ENCODE measurements around the gene LRRIQ3. TPM values are rescaled to one million over a fixed set of nuclear protein-coding genes. Genes with fewer than 3 reads are reported as not detected.

The LRRIQ3 gene
- total RNA-seq, 1 donor from 2014 or later = 0.21 TPM

GRCh38 chr1:74012583-74012982, 185.4 kb downstream of the LRRIQ3 start:
- Mint-ChIP-seq H3K36me3 (ENCODE audit: low read depth, unreplicated experiment) (no peaks in the 10 kb centered on the region), H3K4me3 (ENCODE audit: unreplicated experiment) (no peak overlapping the region), H3K9me3 (ENCODE audit: unreplicated experiment) (no peaks in the 10 kb centered on the region), H3K27me3 (ENCODE audit: unreplicated experiment) (peaks cover 2% of the 10 kb centered on the region), H3K4me1 (ENCODE audit: unreplicated experiment) (no peaks in the 10 kb centered on the region), H3K27ac (ENCODE audit: unreplicated experiment) (no peak overlapping the region)
- peak; percentile 27 for TF ChIP-seq CTCF (IDR thresholded peaks at IDR 0.05; ENCODE audit: unreplicated experiment)
- DNase-seq (ENCODE audit: low spot score) = no peak

- Mint-ChIP-seq H3K27me3 (ENCODE audit: unreplicated experiment) (peaks cover 2% of the 10 kb centered on the region), H3K4me3 (ENCODE audit: unreplicated experiment) (no peak overlapping the region), H3K9me3 (ENCODE audit: unreplicated experiment) (no peaks in the 10 kb centered on the region), H3K36me3 (ENCODE audit: low read depth, unreplicated experiment) (no peaks in the 10 kb centered on the region), H3K4me1 (ENCODE audit: unreplicated experiment) (no peaks in the 10 kb centered on the region), H3K27ac (ENCODE audit: unreplicated experiment) (no peak overlapping the region)
- TF ChIP-seq CTCF (IDR thresholded peaks at IDR 0.05; ENCODE audit: unreplicated experiment) = no peak
- no peak for DNase-seq (ENCODE audit: low spot score)
Measured at GRCh38 chr1:74011736-74012135, 186.2 kb downstream of the LRRIQ3 start.

- Mint-ChIP-seq H3K9me3 (ENCODE audit: unreplicated experiment) (no peaks in the 10 kb centered on the region), H3K4me1 (ENCODE audit: unreplicated experiment) (no peaks in the 10 kb centered on the region), H3K27ac (ENCODE audit: unreplicated experiment) (no peak overlapping the region), H3K36me3 (ENCODE audit: low read depth, unreplicated experiment) (no peaks in the 10 kb centered on the region), H3K27me3 (ENCODE audit: unreplicated experiment) (peaks cover 2% of the 10 kb centered on the region), H3K4me3 (ENCODE audit: unreplicated experiment) (no peak overlapping the region)
- no peak for DNase-seq (ENCODE audit: low spot score)
- TF ChIP-seq CTCF (IDR thresholded peaks at IDR 0.05; ENCODE audit: unreplicated experiment) = no peak
Measured at GRCh38 chr1:74010206-74010605, 187.8 kb downstream of the LRRIQ3 start.

GRCh38 chr1:74005533-74005932, 192.4 kb downstream of the LRRIQ3 start:
- TF ChIP-seq CTCF (IDR thresholded peaks at IDR 0.05; ENCODE audit: unreplicated experiment) = no peak
- Mint-ChIP-seq H3K9me3 (ENCODE audit: unreplicated experiment) (no peaks in the 10 kb centered on the region), H3K4me1 (ENCODE audit: unreplicated experiment) (no peaks in the 10 kb centered on the region), H3K4me3 (ENCODE audit: unreplicated experiment) (no peak overlapping the region), H3K27ac (ENCODE audit: unreplicated experiment) (no peak overlapping the region), H3K27me3 (ENCODE audit: unreplicated experiment) (peaks cover 2% of the 10 kb centered on the region), H3K36me3 (ENCODE audit: low read depth, unreplicated experiment) (no peaks in the 10 kb centered on the region)
- DNase-seq (ENCODE audit: low spot score) = no peak

- no peak for TF ChIP-seq CTCF (IDR thresholded peaks at IDR 0.05; ENCODE audit: unreplicated experiment)
- Mint-ChIP-seq H3K4me3 (ENCODE audit: unreplicated experiment) (no peak overlapping the region), H3K27ac (ENCODE audit: unreplicated experiment) (no peak overlapping the region), H3K36me3 (ENCODE audit: low read depth, unreplicated experiment) (no peaks in the 10 kb centered on the region), H3K27me3 (ENCODE audit: unreplicated experiment) (no peaks in the 10 kb centered on the region), H3K9me3 (ENCODE audit: unreplicated experiment) (no peaks in the 10 kb centered on the region), H3K4me1 (ENCODE audit: unreplicated experiment) (no peaks in the 10 kb centered on the region)
- no peak for DNase-seq (ENCODE audit: low spot score)
Measured at GRCh38 chr1:74003806-74004205, 194.2 kb downstream of the LRRIQ3 start.

Data from endothelial cell (in vitro differentiated cells).